Thyroid gland (tissue), 4 donors: Measurements from ENCODE around the gene MIS12.

Experiments
- CTCF ChIP-seq, 6 experiments: fragments of 200-600 bp in 3 of 6; fragments of 450-650 bp in 3 of 6; sonication (generic) in 3 of 6; IDR thresholded peaks; one replicate each; pipeline ENCODE4 v1.5.1; 2016 to 2019; ENCODE audit warnings: antibody characterized with exemption in 6 of 6, mild to moderate bottlenecking in 2 of 6, inconsistent platforms in 1 of 6, moderate library complexity in 1 of 6
- POLR2A ChIP-seq, 2 donors: fragments of 450-650 bp; IDR thresholded peaks; one replicate each; pipeline ENCODE4 v1.6.1; 2017; ENCODE audit warnings: antibody characterized with exemption in 2 of 2, mild to moderate bottlenecking in 2 of 2, moderate library complexity in 1 of 2

DNA sequence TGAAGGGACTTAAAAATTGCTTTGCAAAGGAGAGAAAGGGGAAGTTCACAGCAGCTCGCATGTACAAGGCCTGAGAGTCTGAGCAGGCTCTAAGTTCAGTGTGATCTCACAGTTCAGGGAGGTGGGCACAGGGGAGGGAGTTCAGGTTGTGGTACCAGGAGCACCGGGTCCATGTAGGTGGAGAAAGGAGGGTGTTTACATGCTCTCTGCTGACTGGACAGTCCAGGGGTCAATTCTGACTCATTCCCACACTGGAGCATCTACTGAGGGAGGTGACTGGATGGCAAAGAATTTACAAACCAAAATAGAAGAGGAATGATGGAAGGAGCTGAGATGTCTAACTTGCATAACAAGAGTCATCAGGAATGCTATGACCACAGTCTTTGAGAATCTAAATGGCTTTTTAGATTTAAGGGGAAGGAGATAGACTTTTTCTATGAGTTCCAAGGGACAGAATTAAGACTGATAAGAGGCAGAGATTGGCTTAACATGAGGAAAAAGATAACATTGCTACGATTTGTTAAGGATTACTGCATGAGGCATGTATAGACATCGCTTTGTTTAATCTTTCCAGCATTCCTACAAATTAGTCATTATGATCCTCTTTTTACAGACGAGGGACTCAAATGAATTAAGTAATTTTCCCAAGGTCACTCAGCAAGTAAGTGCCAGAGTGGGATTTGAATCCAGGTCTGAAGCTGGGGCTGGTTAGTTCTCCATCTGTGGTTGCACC, 29.9 kb downstream of the MIS12 start:
- TF ChIP-seq CTCF (IDR thresholded peaks at IDR 0.05) (no peak), POLR2A (IDR thresholded peaks at IDR 0.05) (no peak)
